ENCODE data around the gene PALM2AKAP2.
"Not testable (repeated sequence)": the region's sequence is repeated elsewhere in the genome, so short reads cannot be mapped to it uniquely, and the experiment has no call there.

Gene PALM2AKAP2

DNA sequence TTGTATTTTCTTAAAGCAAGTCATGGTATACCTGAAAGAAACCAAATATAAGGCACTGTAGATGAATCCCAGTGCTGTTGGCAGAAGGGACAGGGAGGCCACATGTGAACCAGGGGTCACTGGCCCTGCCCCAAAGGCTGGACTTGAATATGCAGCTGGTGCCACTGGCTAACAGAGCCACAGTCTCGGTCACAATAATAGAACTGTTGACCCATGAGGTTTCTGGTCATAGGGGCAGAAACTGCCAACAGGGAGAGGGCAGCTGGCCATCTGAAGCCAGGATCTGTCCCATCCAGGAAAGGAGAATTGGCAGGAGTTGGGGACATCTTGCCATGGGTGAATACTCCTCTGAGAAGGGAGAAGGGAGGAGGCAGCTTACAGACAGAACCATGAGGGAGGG lies 31.9 kb downstream of the PALM2AKAP2 start:
- no peak for DNase-seq

DNA sequence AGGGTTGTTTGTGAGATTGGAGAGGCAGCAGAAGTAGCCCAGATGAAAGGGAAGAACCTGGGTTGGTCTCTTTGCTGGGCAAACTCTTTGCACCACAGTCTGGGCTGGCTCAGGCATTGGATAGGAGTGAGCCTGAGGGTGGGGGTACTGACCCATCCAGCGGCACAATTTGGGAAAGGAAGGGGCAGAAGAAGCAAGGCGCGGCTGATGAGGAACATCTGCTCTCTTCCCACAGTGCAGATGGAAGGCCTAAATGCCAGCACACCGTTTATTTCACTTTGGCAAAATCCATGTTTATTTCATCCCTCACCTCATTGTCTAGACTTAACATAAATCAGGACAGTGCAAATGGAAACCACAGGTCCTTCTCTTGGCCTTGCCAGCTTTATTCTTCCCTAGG lies 32.3 kb downstream of the PALM2AKAP2 start:
- no peak for DNase-seq

DNA sequence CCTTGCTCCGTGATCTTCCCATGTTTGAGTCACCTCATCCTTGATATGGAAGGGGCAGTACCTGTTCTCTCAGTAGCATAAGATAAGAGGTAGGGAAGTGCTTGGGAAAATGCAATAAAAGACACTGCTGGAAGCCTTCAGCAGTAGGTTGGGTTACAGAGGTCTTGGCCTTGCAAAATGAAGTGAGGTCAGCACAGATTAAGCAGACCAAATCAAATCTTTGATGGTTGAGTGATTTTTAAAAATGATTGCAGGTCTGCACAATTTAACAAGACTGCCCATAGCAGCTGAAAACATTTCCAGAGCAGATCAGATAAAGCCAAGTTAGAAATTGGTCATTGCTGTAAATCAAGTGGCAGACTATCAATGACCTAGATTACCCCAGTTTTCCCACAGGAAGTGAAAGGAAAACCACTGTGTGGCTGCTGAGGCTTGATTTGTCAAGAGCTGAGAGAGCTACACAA lies 32.9 kb downstream of the PALM2AKAP2 start:
- DNase-seq, result no peak

DNA sequence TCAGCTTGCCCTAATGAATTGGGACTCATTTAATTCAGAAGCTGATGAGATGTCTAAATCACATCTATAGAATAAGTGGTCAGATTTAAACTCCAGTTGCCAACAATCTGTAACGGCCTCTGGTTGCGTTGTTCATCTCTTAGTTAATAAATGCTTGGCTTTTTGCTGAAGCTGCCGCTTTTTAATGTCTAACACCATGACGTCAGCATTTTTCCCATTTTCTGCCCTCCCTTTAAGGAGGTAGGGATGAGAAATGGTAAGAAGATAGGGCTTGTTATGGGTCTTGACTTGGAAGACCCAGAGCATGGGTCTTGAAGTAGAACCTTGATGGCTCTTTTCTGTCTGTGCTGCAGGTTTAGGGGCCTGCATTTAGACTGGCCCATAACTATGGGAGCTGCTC lies 33.3 kb downstream of the PALM2AKAP2 start:
- no peak for DNase-seq

DNA sequence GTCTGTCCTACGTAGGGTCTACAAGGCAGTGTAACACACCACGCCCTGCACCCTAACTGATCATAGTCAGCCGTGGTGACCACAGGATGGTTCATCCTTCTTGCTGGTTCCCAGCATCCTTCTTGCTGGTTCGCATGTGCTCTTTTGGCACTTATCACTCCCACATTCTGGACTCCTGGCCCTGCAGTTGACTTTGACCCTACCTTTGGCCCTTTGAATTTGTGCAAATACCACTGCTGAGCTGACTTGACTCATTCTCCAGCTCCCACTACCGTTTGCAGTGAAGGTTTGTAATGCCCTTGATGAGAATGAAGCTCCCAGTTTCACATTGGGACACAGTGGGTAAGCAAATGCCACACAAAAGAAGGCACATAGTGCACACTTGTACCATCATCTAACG lies 33.8 kb downstream of the PALM2AKAP2 start:
- no peak for DNase-seq

DNA sequence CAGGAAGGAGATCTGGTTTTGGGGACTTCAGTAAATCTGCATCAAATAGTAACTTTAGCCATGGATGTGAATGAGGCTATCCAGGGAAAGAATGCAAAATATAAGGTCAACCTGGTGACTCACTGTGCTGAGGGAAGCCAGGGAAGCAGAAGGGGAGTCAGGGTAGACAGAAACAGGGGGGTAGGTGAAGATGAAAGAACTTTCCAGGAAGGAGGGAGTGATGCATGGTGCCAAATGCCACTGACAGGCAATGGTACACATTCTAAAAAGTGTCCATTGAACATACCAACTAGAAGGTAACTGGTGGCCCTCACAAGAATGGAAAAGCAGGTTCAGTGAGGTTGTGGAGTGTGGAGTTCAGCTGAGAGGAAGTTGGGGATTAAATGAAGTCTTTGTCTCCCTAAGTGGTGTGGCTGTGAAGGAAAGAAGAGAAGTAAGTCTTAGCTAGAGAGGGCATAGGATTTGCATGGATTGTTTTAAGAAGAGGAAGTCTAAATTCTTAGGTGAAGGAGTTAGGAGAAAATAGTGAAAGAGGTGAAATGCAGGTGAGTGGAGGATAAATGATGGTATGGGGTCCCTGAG lies 35.5 kb downstream of the PALM2AKAP2 start:
- no peak for DNase-seq

DNA sequence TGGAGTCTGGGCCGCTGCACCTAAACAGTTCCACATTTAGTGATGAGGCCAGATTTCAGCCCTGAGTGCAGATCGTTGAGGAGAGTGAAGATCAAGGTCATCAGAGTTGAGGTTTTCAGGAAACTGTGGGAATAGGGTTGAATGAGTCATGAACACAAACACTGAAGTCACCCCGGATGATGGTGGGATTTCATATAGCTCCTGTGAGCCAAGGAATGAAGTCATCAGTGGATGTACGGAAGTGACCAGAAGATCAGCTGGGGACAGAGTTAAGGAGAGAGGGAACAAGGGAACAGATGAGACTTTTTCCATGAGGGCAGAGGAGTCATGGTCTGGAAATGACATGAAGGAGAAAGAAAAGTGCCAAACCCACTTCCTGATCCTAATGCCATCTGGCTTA lies 36.5 kb downstream of the PALM2AKAP2 start:
- no peak for DNase-seq

DNA sequence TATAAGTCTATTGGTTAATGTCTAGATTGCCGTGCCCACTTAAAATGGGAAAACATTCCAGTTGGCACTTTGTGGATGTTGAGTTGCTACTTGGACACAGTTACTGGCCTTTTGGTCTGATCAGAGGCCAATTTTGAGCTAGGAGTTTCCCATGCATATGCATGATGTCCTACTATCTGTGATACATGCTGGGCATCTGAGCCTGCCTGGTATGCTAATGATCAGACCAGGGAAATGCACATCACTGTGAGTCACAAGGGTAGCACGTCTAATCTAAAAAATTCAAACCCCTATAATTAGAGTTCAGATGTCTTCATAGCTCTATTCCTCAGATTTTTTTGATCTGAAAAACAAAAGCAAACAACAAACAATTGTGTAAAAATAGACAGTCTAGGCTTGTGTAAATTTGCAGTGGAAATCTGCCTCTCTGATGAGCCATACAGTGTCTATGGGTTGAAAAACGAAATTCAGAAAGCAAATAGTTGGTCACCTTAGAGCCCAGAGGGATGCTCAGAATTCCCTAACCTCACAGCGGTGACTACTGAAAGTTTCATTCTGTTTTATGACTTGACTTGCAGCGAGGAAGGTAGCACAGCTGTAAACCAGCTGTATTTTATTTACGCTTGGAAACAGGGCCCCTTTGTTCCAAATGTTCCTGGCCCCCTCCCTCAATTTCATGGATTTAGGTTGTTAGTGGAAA lies 37.3 kb downstream of the PALM2AKAP2 start:
- DNase-seq, result no peak

DNA sequence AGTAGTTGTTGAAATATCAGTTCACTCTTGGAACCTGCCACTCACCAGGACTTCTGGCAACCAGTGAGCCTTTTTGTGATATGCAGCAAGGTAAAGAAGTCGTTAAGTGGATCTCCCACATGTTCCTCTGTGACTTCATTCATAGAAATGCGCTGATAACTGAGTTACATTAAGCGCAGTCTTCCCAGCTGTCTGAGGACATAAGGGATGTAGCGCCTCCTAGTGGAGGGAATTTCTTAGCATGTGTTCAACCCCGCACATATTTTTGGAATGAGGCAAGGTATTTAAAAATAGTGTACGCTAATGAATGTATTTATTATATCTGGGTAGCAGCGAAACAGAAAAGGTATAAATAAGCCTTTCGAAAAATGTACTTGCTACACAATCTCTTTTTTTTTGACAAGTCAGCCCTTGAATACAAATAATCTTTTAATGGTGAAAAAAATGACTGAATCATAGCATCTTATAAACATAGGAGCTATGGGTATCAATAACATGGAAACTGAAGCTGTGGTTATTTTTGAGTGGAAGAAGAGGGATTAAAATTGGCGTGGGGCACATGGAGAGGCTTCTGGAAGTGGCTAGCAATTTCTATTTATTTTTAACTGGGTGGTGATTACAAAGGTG lies 38.0 kb downstream of the PALM2AKAP2 start:
- no peak for DNase-seq

DNA sequence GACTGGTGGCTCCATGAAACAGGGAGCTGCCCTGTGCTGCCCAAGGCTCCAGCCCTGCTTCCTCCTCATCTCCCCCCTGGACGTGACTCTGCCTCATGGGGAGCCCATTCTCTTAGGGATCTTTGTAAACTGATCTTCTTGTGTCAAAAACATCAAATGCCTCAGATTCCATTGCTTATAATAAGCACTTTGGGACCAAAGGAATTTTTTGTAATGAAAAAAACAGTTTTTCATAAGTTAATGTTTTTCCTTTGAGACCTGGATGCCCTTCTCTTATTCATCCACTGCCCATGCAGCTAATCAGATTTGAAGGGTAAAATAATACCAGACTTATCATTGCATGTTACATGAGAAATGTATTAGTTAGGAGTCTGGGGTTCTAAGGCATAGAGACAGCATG lies 41.7 kb downstream of the PALM2AKAP2 start:
- no peak for DNase-seq

DNA sequence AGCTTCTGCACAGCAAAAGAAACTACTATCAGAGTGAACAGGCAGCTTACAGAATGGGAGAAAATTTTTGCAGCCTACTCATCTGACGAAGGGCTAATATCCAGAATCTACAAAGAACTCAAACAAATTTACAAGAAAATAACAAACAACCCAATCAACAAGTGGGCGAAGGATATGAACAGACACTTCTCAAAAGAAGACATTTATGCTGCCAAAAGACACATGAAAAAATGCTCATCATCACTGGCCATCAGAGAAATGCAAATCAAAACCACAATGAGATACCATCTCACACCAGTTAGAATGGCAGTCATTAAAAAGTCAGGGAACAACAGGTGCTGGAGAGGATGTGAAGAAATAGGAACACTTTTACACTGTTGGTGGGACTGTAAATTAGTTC lies 45.4 kb downstream of the PALM2AKAP2 start:
- not testable (repeated sequence) for DNase-seq

DNA sequence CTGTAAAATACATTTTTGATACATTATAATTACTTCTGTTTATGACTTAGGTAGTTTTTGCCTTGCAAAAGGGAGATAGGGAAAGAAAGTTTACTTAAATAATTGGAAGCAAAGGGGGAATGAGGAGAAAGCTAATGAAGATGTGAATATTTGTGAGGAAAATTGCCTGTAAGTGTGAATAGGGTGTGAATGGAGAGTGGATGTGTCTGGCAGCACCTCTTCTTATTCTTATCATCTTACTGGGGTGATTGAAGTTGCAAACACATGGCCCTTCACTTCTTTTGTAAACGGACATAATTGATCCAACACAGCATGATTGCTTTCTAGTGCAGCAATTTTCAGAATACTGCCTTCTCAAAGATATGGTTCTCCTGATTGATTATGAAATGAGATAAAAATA lies 46.6 kb downstream of the PALM2AKAP2 start:
- no peak for DNase-seq

DNA sequence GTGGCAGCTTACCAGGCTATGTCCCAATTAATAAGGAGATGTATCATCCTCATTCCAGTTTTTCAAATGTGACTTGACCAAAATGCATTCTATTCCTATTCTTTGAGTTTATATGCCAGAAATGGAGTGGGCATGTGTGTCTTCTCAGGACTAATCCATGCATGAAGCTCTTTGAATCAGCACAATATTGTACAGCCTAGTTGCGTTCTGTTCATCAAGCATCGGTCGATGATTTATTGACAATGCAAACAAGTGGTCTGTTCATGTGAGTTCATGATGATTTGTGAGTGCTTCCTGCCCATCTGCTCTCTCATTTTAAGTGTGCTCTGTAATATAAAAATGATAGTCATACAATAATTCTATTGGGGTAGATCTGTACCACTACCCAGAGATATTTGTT lies 48.3 kb downstream of the PALM2AKAP2 start:
- DNase-seq, result no peak

Measured in CD4-positive, alpha-beta T cell treated with Interleukin-15 for 1 hour (primary cell).